HG03159 (cell line): ENCODE data around the gene GZMM.
A peak's percentile ranks its signal among the peaks of the same experiment; 100 is the strongest.

ENCODE experiments used
- ATAC-seq: cut with Tn5 transposase; IDR thresholded peaks from one replicate; pipeline ENCODE4 v1.9.1; 2021; ENCODE audit warnings: mild to moderate bottlenecking, moderate library complexity; ENCODE audit not compliant: unreplicated experiment

GZMM gene

DNA sequence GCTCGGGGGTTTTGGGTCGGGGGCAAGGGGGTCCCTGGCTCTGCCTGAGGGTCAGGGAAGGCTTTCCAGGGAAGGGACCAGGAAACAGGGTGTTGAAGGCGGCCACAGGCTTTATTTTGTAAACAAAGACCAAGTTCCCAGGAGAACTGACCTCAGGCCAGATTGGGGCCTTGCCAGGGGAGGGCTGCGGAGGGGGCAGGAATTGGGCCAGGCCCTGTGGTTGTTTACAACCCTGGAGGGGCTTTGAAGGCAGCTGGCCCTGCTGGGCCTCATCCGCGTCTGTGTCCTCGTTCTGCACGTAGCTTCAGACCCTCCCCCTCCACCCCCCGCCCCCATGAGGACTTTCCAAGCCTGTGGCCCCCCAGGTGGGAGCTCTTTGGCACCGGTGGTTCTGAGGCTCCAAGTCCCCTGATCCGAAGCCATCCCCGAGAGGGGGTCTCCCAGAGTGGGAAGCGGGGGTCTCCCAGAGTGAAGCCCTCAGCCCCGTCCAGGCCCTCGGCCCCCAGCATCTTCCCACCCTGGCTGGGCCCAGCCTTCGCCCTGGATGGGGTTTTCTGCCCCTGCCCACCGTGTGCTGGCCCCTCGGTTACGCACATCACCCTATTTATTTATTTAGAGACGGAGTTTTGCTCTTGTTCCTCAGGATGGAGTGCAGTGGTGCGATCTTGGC is 15.1 kb downstream of the GZMM start:
- no peak for ATAC-seq

DNA sequence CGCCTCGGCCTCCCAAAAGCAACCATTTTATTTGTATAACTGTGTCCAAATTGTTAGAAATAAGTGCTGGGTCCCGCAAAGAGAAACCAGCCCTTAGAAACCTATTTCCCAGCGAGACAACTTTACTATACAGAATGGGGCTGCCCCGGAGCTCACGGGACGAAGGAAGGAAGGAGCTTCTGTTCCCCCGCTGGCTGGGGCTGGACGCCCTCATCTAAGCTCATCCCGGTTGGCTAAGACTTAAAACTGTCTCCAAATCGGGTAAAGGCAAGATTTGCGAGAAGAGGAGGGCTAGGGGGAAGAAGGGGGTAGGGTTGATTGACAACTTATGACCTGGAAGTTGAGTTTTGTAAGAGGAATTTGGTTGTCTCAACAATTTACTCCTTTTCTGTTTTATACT is 16.3 kb downstream of the GZMM start:
- no peak for ATAC-seq

DNA sequence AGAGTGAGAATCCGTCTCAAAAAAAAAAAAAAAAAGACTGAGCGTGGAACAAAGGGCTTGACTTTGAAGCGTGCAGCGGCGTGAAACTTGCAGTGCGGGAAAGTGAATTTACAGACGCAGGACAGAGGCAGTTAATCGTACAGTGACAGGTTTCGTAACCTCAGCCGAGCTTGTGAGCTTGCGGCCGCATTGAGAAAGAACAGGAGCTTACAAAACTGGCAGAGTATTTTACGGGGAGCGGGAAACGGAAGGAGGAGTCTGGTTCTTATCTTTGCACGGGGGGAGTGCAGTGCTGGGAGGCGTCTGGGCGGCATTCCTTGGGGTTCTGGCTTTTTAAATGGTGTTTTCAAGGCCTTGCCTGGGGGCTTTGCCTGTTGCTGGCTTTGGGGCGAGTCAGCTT is 22.6 kb downstream of the GZMM start:
- ATAC-seq, result no peak

DNA sequence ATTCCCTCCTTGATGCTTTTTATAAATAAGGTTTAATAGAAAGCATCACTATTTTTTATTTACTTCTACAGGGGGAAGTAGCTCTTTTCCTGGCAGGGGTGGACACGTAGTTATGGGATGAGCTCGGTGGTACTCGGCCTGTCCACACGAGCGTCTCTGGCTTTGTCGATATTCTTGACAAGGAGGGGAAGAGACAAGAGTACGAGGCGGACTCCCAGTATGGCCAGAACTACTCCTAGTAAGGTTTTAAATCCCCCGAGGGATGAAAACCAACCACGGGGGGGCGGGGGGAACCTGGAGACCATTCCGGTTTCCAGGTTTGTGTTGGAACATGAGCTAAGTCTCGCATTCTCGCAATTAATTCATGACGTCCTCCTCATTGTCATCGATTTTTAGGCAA is 23.0 kb downstream of the GZMM start:
- ATAC-seq, result no peak

DNA sequence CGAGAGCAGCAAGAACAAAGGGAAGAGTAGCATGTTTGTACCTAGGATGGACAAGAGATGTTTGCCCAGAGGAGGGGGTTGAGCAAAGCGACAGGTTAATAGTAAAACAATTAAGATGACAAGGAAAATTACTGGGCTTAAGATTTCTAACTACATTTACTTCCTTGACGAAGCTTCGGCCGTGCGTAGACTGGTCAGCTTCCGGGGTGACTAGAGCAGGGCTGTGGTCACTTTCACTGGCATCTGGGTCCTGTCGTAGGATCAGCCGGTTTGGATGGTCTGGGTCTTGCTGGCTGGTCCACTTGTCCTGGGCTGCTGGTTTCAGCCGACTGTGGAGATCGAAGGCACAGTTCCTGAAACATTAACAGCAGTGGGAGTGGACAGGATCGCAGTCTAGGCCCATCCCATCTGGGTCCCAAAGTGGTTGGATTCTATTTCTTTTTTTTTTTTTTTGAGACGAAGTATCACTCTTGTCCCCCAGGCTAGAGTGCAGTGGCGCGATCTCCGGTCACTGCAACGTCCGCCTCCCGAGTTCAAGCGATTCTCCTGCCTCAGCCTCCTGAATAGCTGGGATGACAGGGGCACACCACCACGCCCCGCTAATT is 23.5 kb downstream of the GZMM start:
- no peak for ATAC-seq

DNA sequence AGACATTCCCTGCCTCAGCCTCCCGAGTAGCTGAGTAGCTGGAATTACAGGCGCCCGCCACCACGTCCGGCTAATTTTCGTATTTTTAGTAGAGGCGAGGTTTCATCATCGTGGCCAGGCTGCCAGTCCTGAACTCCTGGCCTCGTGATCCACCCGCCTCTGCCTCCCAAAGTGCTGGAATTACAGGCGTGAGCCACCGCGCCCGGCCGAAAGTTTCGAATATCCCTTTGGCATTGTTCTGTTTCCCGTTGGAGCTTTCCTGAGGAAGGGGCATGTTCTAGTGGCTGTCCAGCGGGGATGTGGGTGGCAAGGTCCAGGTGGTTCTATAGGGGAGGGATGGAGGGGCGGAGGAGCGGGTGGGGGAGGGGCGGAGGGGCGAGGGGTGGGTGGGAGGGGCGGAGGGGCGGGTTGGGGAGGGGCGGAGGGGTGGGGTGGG is 26.4 kb downstream of the GZMM start:
- ATAC-seq, result no peak

DNA sequence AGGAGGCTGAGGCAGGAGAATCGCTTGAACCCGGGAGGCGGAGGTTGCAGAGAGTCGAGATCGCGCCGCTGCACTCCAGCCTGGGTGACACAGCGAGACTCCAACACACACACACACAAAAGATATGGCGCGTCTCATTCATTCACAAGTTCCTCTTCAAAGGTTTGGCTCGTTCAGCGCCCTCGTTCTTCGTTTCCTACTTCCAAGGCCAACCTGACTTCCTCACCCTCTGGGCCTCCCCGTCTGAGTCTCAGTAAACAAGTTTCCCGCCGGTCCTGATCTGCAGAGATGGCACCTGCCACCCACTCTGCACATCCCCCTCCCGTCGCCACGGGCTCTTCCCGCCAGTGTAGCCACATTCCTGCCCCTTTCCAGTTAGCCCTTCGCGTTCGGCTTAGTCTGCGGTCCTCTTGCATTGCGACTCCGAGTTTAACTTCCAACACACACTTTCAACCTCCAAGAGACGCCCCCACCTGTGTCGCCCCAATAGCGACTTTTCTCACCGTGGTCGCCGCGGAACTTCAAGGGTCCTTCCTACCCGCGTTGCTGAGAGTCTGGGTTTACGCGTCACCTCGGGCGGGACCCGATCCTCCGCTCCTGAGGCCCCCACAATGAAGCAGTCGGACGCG is 27.2 kb downstream of the GZMM start:
- ATAC-seq, result no peak

DNA sequence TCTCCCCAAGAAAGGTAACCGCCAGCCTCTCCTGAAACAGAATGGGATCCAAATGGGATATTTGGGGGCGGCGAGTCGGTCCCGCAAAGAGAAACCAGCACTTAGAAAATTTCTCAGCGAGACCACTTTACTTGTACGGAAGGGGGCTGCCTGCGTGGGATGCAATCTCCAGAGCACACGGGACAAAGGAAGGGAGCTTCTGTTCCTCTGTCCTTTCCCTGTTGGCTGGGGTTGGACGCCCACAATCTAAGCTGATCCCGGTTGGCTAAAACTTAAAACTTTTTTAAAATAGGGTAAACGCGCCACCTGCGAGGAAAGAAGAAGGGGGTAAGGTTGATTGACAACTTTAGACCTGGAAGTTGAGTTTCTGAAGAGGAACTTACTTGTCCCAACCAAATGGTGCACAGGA is 27.7 kb downstream of the GZMM start:
- ATAC-seq, result no peak

DNA sequence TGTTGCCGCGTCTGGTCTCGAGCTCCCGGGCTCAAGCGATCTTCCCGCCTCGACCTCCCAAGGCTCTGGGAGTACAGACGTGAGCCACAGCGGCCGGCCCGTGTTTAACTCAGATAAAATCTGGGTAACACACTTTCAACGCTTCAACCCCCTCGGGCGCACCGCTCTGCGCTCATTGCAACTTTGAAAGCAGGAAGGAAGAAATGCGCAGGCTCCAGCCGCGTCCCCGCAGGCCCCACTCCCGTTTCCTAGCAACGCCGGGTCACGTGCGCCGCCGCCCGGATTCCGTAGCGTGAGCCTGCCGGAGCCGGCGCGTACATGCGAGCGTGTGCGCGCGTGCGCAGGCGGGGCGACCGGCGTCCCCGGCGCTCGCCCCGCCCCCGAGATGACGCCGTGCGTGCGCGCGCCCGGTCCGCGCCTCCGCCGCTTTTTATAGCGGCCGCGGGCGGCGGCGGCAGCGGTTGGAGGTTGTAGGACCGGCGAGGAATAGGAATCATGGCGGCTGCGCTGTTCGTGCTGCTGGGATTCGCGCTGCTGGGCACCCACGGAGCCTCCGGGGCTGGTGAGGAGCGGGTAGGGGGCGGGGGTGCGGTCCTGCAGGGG is 28.4 kb downstream of the GZMM start, which contains the start of gene BSG:
TSS of gene BSG (plus strand) at position 457 of the 603 bp plus-strand sequence. CDS start at position 496, 39 bp downstream.
- peak; percentile 64 for ATAC-seq

DNA sequence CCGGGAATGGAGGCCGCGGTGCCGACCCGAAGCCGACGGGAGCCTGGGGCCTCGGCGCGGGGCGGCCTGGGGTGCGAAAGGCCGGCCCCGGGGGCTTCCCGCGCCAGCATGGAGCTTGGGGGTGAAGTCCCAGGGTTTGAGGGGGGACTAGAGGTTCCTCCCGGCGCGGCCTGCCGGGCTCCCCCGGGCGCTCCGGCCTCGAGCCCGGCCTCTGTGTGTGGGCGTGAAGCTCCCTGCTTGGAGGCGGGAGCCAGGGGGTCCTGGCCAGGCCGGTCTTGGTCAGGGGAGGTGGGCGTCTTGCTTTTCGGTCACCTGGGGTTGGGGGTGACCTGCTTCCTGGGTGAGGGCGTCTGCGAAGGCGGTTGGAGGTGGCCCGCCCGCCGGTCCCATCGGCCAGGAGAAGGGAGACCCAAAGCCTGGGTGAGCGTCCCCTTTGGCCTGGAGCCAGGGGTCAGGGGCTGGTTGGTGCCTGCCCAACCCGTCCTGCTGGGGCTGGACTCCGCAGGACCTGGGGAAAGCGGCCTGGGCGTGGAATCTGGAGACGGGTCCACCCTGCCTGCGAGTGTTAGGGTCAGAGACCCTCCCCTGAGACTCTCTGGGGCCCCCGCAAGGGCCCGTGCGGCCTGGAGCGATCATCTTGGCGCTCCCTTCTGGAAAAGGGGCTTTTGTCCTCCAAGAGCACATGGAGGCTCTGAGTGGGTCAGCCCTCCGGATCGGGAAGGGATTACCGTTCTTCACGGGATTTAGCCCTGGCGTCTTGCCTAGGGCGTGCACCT is 29.1 kb downstream of the GZMM start:
- peak; percentile 17 for ATAC-seq

DNA sequence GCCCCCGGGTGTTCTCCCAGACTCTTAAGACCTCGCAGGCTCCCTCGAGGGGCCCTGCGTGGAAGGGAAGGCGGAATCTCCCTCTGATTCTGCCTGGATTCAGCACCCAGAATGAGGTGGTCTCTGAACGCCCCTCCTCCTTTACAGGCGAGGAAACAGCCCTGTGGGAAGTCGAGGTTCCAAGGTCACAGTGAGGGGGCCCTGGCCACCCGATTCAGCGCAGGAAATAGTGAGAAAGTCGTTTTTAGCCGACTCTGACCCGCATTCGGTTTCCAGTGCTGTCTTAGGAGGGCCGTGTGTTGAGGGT is 29.6 kb downstream of the GZMM start:
- ATAC-seq, result no peak

DNA sequence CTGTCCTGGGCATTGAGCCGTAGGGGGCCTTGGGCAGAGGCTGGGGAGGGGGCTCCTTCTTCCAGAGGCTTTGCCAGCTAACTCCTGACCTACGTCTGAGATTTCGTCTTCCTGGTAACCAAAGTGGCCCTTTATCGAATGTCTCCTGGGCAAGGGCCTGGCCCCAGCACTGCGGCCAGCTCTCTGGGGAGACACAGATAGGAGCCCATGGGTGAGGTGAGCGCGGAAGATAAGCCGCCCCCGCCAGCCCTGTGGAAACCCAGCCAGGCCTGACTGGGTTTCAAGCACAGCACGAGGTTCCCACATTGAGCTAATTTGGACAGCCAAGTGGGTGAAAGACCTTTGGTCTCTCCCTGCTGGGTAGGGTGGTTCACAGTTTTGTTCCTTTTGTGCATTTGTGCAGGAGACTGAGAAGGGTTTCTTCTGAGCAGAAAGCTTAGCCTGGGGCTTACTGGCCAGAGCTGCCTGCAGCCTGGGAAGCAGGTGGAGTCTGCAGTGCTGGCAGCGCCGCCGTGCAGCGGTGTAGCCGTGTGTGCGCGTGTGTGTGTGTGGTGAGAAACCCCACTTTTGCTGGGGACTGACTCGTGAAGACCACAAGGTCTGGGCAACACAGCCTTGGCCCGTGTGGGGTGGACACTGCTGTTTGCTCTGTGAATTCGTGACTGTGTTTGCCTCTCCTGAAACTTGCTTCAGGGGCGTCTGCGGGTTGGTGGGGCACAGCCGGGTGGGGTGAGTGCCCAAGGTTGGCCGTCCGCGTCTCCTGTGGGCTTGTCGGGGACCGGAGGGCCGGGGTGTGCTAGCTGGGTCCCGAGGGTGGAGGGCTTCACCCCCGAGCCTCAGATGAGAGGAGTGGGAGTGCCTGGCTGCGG is 31.0 kb downstream of the GZMM start:
- no peak for ATAC-seq

DNA sequence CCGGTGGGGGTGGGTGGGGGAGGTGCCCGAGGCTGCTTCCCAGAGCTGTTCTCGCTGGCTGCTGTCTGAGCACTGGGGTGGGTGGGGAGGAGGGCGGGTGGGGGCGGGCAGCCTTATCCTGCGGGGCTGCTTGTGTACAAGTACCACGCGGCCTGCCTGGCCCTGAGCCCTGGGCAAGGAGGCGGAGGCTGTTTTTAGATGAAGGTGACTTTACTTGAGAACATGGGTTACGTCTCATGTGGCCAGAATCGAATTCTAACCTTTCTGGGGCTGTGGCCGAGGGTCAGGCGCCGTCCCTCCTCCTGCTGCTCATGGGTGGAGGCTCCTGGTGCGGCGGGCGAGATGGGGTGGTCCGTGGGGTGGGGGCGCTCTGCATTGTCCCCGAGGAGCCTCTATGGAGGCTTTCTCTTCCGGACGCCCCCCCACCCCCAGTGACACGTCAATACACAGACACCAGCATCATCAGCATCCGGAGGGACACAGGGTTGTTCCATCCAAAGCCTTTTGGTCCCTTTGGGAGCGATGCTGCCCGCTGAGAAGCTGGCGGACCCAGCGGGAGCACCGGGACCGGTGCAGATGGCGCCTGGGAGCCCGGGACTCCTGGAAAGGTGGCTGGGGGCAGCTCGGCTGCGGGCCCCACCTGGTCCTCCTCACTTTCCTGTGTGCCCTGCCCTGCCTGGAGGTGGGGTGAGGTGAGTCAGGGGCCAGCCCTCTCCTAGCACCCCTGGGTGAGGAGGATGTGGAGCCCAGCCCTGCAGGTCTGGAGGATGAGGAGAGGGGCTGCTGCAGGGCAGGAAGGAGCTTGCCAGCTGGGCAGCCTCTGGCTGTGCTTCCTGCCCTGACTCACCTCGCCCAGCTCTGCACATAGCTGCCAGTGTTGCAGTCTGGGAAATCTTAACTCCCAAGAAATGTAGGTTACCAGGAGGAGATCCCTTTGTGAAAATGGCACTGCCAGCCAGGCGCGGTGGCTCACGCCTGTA is 32.0 kb downstream of the GZMM start:
- ATAC-seq, result no peak

DNA sequence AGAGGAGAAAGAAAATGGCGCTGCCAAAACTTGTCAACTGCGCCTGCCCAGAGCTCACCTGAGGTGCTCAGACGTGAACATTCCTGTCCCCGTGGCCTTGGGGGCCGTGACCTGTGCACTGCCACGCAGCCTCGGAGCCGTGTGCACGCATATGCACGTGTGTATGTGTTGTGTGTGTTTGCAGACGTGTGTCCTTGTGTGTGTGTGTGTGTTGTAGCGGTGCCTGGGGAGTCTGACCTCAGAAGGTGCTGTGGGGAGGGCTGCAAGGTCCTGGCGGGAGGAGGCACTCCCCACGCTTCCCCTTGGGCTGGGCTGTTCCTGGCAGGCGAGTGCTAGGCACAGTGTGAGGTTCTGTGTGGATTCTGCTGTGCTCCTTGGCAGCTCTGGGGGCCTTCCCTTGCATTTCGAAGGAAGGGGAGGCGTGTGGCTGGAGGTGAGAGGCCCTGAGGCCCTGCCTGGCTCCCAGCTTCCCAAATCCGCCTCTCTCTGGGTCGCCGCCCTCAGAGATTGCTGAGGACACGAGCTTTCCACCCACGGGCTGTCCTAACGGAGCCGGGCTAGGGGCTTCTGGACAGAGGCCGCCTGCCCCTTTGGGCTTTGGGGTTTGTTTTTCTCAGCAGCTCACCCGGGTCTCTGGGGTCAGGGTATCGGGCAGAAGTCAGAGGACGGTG is 33.0 kb downstream of the GZMM start:
- ATAC-seq, result no peak

DNA sequence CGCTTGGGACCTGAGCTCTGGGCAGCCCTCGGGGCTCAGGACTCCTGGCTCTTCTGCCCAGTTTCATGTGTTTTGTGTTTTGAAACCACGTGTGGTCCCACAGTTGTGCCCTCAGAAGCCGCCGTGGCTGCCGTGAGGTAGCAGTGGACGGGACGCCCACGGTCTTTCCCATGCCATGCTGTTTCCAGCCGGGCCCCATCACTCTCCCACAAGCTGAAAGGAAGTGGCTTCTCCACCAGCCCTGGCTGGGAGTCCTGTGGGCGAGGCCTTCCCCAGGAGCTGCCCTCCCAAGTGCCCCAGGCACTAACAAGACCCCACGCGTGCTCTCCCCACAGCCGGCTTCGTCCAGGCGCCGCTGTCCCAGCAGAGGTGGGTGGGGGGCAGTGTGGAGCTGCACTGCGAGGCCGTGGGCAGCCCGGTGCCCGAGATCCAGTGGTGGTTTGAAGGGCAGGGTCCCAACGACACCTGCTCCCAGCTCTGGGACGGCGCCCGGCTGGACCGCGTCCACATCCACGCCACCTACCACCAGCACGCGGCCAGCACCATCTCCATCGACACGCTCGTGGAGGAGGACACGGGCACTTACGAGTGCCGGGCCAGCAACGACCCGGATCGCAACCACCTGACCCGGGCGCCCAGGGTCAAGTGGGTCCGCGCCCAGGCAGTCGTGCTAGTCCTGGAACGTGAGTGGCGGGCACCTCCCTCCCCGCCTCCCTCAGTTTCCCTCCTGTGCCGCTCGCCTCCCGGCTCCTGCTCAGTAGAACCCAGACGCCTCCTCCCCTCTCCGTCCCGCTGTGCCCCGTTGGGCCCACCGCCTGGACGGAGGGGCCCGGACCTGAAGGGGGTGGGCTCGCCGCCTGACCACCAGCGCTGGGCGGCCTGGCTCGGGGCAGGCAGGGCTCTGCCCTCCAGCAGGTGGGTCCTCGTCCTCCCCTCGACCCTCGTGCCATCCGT is 33.9 kb downstream of the GZMM start:
- ATAC-seq, result no peak

DNA sequence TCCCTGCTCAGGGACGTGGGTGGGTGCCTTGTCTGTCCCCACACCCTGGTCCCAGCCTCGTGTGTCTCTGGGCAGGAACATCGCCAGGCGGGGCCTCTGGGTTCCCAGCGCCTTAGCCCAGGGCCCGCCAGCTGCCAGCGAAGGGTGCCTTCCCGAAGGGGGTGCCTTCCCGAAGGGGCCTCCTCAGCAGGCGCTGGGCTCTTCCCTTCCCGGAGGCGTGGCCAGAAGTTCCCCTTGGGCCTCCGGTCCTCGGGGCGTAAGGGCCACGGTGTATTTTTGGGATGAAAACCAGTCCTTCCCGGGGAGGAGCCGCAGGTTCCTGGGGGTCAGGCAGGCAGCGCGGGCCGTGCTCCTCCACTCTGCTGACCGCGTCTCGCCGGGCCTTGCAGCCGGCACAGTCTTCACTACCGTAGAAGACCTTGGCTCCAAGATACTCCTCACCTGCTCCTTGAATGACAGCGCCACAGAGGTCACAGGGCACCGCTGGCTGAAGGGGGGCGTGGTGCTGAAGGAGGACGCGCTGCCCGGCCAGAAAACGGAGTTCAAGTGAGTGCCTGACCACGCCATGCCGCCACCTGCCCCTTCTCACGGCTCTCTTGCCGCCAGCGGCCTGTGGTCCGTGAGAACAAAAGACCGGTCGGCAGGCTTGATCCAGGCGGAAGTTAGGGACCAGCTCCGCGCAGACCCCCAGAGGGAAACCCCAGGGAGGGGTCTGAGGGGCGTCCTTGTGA is 35.4 kb downstream of the GZMM start:
- no peak for ATAC-seq

DNA sequence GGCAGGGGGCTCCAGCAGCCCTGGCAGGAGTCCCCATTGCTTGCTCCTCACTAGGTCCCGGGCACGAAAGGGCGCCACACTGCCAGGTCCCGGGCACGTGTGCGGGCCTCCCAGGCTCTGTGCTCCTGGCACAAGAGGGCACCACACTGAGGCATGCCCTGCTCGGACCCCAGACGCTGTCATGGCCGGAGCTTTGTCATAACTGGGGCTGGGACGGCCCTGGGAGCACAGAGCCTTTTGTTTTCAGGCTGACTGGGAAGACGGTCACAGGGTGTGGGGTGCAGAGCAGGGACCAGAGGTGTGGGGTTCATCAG is 35.9 kb downstream of the GZMM start:
- no peak for ATAC-seq
